CD4-positive, alpha-beta T cell treated with Interleukin-12 subunit alpha and Interleukin-12 subunit beta, for 1 hour (primary cell): Measurements from ENCODE around the gene RASSF3.

Experiments
- DNase-seq: peaks from one replicate; pipeline ENCODE4 v3.0.0-alpha.2; 2020

RASSF3 gene

DNA sequence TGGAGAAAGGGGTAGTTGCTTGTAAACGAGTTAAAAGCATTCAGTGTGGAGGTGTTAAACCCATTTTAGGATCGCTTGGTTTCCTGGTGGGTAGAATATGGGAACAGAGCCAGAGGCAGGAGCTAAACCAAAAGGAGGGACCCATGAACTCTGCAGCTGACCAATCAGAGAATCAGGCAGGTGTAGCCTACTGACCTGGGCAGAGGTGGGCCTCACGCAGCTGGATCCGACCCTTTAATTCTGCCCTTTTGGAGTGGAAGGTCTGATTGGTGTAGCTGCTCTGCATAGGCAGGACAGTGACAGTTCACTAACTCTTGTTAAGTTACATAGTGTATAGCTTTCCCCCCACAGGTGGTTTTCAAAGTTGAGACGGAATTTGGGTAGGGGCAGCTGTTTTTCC, 85.3 kb downstream of the RASSF3 start:
- no peak for DNase-seq

GRCh38 chr12:64696080-64696741, 85.9 kb downstream of the RASSF3 start:
- DNase-seq, result peak; percentile 32

DNA sequence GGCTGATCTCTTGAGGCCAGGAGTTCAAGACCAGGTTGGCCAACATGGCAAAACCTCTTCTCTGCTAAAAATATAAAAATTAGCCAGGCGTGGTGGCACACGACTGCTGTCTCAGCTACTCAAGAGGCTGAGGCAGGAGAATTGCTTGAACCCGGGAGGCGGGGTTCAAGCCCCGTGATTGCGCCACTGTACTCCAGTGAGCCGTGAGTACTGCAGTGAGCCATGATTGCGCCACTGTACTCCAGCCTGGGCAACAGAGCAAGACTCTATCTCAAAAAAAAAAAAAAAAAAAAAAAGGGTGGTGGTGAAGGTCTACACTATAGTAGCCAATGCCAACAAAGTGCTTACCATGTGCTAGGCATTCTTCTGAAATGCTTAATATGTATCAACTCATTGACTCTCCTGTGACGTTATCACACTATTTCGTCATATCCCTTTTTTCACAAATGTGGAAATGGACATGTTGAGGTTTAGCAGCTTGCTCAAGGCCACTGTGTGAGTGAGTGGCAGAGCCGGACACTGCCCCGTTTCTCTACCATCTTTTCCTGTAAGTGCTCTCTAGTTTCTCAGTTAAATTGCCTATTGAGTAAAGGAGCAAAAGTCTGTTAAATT, 89.3 kb downstream of the RASSF3 start:
- DNase-seq, result no peak

DNA sequence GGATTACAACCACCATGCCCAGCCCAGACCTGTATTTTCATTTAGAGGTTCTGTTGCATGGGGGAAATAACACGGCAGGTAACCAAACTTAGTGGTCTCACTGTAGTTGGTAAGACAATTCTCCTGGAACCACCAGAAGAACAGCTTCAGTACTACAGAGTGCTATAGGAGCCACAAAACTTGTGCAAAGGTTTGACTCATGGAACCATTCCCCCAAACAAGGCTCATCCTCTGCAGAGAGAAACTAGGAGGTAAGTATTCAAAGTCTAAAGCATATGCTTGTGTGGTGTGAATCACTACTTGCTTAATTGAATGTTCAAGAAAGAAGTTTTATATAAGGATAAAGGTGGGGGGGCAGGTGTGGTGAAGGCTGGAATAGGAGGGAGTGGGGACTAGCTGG, 90.2 kb downstream of the RASSF3 start:
- DNase-seq, result no peak

DNA sequence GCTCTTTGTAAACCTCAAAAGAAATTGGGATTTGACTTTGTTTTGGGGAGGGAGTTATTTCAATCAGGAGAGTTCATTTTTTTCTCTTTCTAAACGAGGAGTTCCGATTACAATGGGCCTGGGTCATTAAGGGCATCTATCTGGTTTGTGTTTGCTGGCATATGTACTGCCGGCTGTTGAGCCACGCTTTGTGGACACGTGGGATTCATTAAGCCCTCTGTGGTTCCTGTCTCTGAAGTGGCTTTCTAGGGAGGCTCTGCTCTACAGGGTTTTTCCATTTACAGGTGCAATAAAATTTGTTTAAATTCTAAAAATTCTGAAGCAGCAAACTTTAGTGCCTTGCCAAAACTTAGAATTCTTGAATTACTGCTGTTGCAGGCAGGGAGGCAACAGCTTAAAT, 91.0 kb downstream of the RASSF3 start:
- no peak for DNase-seq

DNA sequence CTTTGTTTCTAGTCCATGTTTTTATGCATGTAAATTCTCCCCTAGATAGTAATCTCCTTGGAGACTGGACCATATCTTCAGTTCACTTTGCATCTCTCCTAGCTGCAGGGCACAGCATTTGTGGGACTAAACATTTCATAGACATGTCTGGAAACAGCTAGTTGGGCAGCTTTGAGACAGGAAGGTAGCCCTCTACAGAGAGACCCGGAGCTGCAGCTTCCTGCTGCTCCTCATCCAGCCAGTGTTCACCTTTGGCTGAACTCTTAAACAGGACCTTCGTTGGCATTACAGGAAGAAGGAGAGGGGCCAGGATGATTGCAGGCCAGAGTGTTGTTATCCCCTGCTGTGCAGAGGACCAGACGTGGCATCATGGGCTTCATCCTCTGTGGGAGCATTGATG, 96.0 kb downstream of the RASSF3 start:
- DNase-seq, result no peak

- DNase-seq, result no peak
Measured at GRCh38 chr12:64706857-64707256, 96.6 kb downstream of the RASSF3 start.

- DNase-seq, result no peak
Measured at GRCh38 chr12:64707362-64707761, 97.1 kb downstream of the RASSF3 start.

- DNase-seq, result no peak
Measured at GRCh38 chr12:64707926-64708325, 97.6 kb downstream of the RASSF3 start.

DNA sequence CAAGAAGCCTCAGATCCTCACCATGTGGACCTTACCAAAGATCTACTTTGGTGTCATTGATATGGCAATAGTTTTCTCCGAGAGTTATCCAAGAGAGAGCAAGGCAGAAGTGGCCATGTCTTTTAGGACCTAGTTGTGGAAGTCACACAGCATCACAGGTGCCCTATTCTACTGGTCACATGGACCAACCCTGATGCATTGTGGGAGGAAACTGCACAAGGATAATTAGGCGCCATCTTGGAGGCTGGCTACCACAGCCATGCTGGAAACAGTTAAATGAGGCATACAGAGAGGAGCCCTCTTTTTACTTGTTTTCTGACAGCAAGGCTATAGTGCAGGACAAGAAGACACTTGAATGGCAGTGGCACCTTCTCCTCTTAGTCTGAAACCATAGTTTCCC, 99.1 kb downstream of the RASSF3 start:
- DNase-seq, result no peak

GRCh38 chr12:64713376-64713775, 103.1 kb downstream of the RASSF3 start:
- DNase-seq, result no peak

DNA sequence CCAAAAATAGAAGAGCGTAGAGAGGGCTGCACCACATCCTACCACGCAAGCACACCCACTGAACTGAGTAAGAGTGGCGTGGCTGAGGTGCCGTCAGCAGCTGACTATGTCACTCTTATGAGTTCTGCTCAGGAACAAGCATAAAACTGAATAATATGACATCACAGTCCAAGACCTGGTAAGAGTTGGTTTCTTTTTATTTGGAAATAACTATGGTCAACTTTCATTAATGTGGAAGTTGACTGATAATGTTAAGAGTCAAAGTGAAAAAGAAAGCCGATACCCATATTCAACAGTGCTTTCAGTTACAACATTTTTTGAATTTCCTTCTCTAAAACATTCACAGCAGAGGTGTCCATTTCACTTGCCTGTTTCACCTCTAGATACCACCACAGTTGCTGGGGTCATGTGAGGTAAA, 104.3 kb downstream of the RASSF3 start:
- peak; percentile 44 for DNase-seq

DNA sequence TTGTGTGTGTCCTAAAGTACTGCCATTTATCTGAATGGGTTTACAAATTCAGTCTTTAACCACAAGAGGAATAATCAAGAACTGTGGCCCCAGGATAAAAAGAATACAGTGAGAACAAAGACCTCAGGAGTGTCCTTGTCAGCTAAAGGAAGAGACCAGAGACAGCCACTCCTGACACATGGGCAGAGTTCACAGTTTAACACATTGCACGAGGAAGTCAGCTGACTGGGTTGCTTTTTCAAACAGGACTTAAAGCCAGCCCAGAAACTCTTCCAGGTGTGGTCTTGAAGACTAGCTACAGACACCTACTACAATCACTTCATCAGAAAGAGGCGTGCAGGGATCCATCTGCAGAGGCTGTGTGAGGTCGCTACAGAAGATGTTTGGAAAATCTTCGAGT, 106.1 kb downstream of the RASSF3 start:
- no peak for DNase-seq

- no peak for DNase-seq
Measured at GRCh38 chr12:64716839-64717455, 106.7 kb downstream of the RASSF3 start.

GRCh38 chr12:64718649-64719048, 108.4 kb downstream of the RASSF3 start:
- DNase-seq, result no peak

GRCh38 chr12:64720884-64721283, 110.6 kb downstream of the RASSF3 start:
- DNase-seq, result no peak

DNA sequence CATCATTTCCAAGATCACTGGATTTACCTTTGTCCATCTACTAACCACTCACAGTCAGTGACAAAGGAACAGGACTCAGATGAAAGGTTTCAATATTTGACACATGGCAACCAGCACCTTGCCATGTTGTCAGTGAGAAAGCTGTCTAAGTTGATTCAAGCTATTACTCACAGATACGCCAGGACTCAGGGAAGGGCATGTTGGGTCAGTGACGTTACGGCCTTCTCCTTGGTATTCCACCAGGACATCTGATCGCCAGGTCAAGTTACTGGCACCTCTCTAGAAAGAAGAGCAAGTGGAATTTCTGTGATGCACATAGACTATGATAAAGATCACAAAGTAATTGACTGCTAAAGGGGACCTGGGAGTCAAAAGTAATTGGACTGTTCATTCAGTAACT, 112.5 kb downstream of the RASSF3 start:
- DNase-seq, result no peak

GRCh38 chr12:64723630-64724029, 113.3 kb downstream of the RASSF3 start:
- DNase-seq, result no peak

DNA sequence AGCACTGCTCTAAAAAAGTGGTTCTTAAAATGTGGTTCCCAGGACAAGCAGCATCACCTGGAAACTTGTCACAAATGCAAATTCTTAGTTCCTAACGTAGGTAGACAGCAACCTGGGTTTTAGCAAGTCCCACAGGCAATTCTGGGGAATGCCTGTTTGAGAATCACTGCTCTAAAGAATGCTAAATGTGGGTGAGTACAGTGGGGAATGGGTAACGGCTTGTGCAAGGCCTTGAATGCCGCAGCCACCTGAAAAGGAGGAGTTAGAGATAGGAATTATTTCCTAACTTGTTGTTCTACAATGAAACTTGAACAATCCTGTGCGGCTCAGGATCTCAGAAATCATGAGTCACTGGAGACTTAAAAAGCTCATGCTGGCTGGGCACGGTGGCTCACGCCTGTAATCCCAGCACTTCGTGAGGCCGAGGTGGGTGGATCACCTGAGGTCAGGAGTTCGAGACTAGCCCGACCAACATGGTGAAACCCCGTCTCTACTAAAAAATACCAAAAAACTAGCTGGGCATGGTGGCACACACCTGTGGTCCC, 114.0 kb downstream of the RASSF3 start:
- no peak for DNase-seq

- peak; percentile 31 for DNase-seq
Measured at GRCh38 chr12:64729909-64730587, 119.8 kb downstream of the RASSF3 start.

DNA sequence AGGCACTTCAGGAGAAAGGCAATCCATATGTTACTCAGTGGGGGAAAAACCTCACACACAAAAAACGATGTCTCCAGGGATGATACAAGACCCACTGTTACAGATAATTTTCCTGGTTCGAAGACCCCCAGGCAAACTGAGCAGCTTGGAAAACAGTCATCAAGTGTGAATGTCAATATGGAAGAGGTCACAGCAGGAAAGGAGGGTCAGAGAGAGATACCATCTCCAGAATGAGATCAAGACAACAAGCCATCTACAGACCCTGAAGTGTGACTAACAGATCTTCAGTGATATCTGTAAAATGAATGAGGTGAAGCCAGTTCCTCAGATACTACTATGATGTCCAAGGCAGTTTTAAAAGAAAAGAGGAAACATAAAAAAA, 120.3 kb downstream of the RASSF3 start:
- DNase-seq, result no peak

GRCh38 chr12:64731683-64732082, 121.4 kb downstream of the RASSF3 start:
- no peak for DNase-seq

GRCh38 chr12:64733857-64734256, 123.6 kb downstream of the RASSF3 start:
- DNase-seq, result no peak

DNA sequence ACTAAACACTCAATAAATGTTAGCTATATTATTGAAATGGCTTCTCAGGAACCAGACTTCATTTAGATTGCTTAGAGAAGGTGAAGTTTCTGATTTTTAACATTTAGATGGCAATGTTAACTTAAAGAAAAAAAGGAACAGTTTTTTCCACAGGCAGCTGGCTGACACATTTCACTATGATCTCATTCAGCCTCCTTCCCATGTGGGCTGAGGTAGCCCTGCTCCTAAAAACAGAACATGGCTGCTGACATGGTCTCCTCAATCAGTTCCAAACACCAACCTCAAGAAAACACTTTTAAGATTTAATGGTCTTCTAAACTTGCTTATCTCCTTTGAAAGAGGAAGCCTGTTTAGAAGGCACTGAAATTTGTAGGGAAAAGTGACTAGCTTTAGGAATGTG, 125.1 kb downstream of the RASSF3 start:
- DNase-seq, result no peak
